HFF-Myc (cell line): ENCODE measurements around the gene GNAI2.

Experiments
- DNase-seq: peaks from one replicate; pipeline ENCODE4 v3.0.0-alpha.2; 2011; ENCODE audit warnings: low read depth; ENCODE audit errors: extremely low read depth
- H3K4me3 ChIP-seq: replicated peaks from 2 replicates; pipeline ENCODE4 v1.5.1; 2011; ENCODE audit warnings: low read depth, mild to moderate bottlenecking, control low read depth, low read length
- TF ChIP-seq, protein P1 (sequence below): IDR thresholded peaks from 2 replicates; pipeline ENCODE4 v1.5.1; 2012; ENCODE audit warnings: mild to moderate bottlenecking, low read depth, low read length, control low read depth; ENCODE audit errors: missing control alignments

The GNAI2 gene

DNA sequence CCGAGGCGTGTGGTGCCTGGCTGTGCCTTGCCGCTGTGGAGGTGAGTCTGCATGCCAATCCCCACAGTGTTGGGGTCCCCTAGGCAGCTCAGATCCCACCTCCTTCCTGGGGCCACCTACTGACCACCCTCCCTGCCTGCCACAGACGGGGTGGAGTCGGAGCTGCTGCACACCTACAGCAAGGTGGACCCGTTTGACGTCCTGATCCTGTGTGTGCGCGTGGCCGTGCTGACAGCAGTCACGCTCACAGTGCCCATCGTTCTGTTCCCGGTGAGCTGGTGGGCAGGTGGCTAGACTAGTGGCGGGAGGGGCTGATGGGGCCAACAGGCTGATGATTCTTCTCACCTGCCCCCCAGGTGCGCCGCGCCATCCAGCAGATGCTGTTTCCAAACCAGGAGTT, 17.6 kb upstream of the GNAI2 start:
- TF ChIP-seq, protein P1, sequence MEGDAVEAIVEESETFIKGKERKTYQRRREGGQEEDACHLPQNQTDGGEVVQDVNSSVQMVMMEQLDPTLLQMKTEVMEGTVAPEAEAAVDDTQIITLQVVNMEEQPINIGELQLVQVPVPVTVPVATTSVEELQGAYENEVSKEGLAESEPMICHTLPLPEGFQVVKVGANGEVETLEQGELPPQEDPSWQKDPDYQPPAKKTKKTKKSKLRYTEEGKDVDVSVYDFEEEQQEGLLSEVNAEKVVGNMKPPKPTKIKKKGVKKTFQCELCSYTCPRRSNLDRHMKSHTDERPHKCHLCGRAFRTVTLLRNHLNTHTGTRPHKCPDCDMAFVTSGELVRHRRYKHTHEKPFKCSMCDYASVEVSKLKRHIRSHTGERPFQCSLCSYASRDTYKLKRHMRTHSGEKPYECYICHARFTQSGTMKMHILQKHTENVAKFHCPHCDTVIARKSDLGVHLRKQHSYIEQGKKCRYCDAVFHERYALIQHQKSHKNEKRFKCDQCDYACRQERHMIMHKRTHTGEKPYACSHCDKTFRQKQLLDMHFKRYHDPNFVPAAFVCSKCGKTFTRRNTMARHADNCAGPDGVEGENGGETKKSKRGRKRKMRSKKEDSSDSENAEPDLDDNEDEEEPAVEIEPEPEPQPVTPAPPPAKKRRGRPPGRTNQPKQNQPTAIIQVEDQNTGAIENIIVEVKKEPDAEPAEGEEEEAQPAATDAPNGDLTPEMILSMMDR: no peak
- H3K4me3 ChIP-seq: no peak overlapping the region
- no peak for DNase-seq

DNA sequence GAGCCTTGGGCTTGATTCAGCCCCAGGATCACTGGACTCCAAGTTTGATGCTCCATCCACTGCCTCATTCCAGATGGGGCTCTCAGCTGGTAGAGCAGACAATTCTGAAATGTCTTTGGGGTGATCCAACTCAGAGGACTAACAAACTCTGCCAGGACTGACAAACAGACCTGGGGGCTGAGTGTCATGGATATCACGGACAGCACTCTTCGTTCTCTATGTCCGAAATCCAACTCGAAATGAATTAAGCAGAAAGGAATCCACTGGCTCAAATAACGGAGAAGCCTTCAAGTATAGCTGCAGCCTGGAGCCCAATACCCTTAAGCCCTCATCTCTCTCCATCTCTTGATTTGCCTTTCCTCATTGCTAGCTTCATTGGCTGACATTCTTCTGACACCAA, 16.7 kb upstream of the GNAI2 start:
- no peak overlapping the region for H3K4me3 ChIP-seq
- TF ChIP-seq, protein P1: no peak
- DNase-seq: no peak

DNA sequence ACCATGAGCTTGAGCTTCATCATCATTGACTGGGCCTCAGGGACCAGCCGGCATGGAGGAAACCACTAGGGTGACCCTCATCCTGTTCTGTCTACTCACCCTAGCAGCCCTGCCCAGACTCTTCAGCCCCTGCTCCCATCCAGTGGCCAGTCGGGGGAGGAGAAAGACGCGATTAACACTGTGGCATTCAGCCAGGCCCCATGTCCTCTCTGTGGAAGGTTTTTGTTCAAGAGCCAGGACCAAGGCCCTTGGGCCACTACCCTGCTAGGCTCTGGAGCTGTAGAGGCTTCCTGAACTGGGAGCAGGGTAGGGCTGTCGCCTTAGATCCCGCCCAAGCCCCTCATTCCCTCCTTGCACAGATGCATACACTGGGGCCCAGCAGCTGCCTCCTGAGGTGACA, 15.9 kb upstream of the GNAI2 start:
- DNase-seq: no peak
- no peak overlapping the region for H3K4me3 ChIP-seq
- TF ChIP-seq, protein P1: no peak

DNA sequence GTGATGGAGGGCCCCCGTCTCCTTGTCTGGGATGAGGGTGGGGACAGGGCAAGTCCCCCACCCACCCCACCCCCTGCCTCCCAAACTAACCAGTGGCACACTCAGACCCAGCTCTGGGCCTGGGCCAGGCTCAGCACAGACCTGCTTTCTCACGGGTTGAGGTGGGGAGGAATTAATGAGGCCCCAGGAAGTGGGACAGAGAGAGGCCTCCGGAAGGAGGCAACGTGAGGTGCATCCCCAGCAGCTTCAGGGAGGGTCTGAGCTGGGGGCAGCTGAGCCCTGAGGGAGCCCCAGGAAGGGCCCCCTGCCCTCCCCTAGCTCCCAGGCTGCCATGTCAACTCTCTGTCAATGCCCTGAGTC, 15.0 kb upstream of the GNAI2 start:
- H3K4me3 ChIP-seq: no peak overlapping the region
- TF ChIP-seq, protein P1: no peak
- DNase-seq: no peak

DNA sequence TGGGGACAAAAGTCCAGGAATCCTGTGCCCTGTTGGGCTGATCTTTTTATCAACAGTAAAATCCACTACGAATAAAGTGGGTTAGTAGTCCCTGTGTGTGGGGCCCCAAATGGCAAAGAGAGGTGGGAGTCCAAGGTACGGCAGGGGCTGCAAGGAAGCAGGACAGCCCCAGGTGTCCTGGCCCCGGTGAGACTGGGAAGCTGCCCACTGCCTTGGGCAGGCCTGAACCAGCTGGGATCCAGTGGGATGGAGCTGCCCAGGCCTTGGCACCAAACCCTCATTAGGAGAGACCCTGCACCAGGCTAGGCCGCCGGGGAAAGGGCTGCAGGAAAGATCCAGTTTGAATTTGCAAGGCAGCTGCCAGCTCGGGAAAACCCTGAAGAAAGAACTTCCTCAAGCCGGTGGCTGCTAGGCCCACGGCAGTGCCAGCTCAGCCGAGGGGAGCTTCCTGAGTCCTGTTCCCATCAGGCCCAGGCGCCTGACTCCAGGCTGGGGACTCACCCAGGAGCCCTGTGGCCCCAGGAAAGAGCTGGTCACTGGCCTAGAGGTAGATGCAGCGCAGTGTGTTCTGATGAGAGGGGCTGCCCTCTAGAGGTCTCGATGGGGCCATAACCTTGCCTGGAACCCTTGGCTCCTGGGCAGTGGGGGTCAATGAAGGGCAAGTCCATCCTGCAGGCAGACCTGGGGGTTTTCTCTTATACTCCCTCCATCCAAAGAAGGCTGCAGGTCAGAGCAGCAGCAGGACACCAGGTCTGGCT, 14.4 kb upstream of the GNAI2 start:
- TF ChIP-seq, protein P1: no peak
- no peak overlapping the region for H3K4me3 ChIP-seq

DNA sequence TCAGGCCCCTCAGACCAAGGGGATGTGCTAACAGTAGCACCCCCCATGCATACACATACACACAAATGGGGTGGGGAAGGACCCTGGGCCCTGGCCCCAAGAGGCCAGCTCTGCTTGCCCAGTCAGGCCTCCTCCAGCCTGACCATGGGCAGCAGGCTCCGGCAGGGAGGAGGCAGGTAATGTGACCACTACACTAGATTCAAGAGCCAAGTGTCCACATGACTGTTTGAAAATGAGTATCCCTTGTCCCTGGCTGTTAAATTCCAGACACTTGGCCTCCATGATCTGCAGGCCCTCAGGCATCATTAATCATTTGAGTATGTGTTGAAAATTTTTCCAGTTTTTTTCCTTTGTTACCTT, 13.9 kb upstream of the GNAI2 start:
- no peak overlapping the region for H3K4me3 ChIP-seq
- TF ChIP-seq, protein P1: no peak
- DNase-seq: no peak

More for the DNA sequence above, 14.4 kb upstream of the GNAI2 start:
- no peak for DNase-seq

DNA sequence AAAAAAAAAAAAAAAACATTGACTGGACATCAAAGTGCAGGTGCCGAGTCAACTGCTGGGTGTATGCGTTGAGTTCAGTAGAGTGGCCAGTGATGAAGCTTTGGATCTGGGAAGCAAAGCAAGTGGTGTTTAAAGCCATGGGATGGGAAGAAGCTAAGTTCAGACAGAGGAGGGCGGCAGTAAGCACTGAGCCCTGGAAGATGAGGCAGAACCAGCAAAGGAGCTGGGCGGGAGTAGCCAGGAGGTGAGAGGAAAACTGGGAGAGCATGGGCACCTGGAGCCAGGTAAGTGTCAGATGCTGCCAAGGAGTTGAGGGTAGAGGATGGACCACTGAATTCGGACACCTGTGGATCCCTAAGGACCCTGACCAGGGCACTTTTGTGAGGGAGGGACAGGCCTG, 11.4 kb upstream of the GNAI2 start:
- H3K4me3 ChIP-seq: no peak overlapping the region
- DNase-seq: no peak
- TF ChIP-seq, protein P1: no peak
